HPDE6-E6E7 (cell line): ENCODE data around the gene PIERCE2.
"Not testable (repeated sequence)": the region's sequence is repeated elsewhere in the genome, so short reads cannot be mapped to it uniquely, and the experiment has no call there.

Experiments used
- DNase-seq: peaks from one replicate; pipeline ENCODE4 v3.0.0; 2011; ENCODE audit warnings: missing footprints; ENCODE audit errors: extremely low spot score

Gene PIERCE2

DNA sequence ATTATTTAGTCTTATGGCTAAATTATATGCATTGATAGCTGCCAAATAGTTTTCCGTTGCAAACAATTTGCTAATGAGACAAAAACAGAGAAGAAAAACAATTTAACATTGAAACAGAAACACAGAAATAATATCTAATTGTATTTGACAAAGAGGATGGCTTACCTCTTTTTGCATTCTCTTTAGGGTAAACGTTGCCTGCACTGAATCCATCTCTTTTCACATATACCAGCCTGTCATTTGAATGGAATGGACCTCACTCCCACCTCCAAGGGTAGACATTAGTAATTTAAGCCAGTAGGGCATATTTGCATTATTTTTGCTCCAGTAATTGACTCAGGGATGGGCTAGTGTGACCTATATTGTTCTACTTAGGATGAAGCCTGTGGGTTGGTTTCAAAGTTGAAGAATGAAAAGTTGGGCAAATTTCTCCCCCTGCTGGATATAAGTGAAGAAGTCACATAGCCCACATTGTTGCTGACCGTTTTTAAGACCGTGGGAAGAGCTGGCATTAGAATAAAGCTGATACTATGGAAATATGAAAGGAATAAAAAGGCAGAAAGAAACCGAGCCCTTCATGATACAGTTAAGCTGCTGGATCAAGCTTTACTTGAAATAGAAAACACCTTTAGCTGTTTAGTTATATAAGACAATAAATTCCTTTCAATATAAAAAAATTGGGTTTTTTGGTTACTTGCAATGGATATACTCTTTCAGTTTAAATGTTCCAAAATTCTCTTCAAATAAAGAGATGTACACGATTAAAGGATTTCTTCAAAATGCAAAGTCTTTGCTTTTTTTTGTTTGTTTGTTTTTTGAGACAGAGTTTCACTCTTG, 26.9 kb downstream of the PIERCE2 start:
- peak; percentile 36 for DNase-seq

DNA sequence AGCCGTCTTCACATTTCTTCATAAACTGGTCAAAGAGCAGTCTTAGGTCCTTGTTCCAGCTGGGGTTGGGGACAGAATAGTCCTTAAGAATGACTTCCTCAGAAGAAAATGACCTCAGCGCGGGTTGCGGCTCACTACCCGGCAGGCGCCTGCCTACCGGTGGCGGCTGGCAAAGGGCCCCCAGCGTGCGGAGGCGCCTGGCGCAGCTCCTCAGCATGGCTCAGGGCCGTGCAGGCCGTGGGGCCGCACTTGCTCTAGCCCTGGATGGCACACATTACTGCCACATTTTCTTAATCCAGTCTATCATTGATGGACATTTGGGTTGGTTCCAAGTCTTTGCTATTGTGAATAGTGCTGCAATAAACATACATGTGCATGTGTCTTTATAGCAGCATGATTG, 34.8 kb downstream of the PIERCE2 start:
- not testable (repeated sequence) for DNase-seq

DNA sequence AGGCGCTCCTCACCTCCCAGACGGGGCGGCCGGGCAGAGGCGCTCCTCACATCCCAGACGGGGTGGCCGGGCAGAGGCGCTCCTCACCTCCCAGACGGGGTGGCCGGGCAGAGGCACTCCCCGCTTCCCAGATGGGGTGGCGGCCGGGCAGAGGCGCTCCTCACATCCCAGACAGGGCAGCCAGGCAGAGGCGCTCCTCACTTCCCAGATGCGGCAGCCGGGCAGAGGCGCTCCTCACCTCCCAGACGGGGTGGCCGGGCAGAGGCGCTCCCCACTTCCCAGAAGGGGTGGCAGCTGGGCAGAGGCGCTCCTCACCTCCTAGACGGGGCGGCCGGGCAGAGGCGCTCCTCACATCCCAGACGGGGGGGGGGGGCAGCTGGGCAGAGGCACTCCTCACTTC, 37.6 kb downstream of the PIERCE2 start:
- DNase-seq = not testable (repeated sequence)

DNA sequence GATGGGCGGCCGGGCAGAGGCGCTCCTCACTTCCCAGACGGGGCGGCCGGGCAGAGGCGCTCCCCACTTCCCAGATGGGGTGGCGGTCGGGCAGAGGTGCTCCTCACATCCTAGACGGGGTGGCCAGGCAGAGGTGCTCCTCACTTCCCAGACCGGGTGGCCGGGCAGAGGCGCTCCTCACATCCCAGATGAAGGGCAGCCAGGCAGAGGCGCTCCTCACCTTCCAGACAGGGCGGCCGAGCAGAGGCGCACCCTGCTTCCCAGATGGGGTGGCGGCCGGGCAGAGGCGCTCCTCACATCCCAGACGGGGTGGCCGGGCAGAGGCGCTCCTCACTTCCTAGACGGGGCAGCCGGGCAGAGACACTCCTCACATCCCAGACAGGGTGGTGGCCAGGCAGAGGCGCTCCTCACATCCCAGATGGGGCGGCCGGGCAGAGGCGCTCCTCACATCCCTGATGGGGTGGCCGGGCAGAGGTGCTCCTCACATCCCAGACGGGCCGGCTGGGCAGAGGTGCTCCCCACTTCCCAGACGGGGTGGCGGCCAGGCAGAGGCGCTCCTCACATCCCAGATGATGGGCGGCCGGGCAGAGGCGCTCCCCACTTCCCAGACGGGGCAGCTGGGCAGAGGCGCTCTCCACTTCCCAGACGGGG, 38.2 kb downstream of the PIERCE2 start:
- DNase-seq = not testable (repeated sequence)

DNA sequence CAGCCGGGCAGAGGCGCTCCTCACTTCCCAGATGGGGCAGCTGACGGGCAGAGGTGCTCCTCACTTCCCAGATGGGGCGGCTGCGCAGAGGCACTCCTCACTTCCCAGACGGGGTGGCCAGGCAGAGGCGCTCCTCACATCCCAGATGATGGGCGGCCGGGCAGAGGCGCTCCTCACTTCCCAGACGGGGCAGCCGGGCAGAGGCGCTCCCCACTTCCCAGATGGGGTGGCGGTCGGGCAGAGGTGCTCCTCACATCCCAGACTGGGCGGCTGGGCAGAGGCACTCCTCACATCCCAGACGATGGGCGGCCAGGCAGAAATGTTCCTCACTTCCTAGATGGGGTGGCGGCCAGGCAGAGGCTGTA, 38.7 kb downstream of the PIERCE2 start:
- not testable (repeated sequence) for DNase-seq

DNA sequence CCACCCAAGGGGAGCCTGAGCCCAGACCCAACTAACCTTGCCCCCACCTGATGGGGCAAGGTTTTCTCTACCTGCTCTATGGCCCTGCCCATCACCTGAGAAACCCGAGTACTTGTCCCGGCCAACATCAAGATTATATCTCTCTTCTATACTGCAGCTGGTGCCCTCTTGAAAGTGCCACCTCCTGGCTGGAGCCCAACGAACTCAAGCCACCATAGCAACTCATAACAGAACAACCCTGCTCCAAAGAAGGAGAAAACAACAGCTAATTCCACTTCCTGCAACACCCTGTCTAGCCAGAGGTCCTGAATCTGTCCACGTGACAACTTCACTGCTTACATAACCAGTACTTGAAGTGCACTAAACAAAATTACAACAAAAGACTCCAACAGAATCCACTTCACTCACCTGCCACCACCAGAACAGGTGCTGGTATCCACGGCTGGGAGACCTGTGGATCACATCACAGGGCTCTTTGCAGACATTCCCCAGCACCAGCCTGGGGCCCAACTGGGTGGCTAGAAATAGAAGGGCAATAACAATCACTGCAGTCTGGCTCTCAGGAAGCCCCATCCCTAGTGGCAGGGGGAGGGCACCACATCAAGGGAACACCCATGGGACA, 49.2 kb downstream of the PIERCE2 start:
- no peak for DNase-seq

DNA sequence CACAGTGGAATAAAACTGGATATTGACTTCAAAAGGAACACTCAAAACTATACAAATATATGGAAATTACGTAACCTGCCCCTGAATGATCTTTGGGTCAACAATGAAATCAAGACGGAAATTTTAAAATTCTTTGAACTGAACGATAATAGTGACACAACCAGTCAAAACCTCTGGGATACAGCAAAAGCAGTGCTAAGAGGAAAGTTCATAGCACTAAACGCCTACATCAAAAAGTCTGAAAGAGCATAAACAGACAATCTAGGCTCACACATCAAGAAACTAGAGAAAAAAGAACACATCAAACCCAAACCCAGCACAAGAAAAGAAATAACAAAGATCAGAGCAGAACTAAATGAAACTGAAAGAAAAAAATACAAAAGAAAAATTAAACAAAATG, 53.2 kb downstream of the PIERCE2 start:
- DNase-seq = no peak

DNA sequence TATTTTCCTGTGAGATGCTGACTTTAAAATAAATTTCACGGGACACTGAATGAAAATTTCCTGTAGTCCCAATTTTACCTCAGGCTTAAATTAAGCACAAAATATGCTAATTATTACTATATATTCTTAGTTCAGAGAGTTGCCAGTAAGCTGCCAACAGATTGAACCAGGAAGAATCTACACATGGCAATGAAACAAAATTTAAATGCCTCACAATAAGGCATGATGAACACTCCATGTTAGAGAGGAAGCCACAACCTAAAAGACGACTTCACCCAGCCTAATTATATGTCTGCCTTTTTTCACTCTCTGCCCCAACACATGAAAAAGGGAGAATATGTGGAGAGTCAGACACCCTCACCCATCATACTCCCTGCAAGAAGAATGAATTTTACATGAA, 60.0 kb downstream of the PIERCE2 start:
- no peak for DNase-seq
